Hepatocyte (in vitro differentiated cells): ENCODE data around the gene C1orf56. TPM values are rescaled to one million over a fixed set of nuclear protein-coding genes. Genes with fewer than 3 reads are reported as not detected.

ENCODE experiments used
- DNase-seq: peaks from one replicate; pipeline ENCODE4 v3.0.0-alpha.2; 2016; ENCODE audit warnings: low spot score
- H2AFZ ChIP-seq: fragments of 200-600 bp; sonication (generic); 2 replicates; pipeline ENCODE4 v1.6.0; 2016; ENCODE audit warnings: antibody characterized with exemption, mild to moderate bottlenecking
- H3K27ac ChIP-seq: fragments of 200-600 bp; sonication (generic); 2 replicates; pipeline ENCODE4 v1.5.1; 2016; ENCODE audit warnings: mild to moderate bottlenecking
- H3K27me3 ChIP-seq: fragments of 200-600 bp; sonication (generic); 2 replicates; pipeline ENCODE4 v1.6.1; 2016
- H3K36me3 ChIP-seq: fragments of 200-600 bp; sonication (generic); replicated peaks from 2 replicates; pipeline ENCODE4 v1.5.1; 2016; ENCODE audit warnings: low read depth; ENCODE audit not compliant: insufficient read depth
- H3K4me1 ChIP-seq: fragments of 200-600 bp; sonication (generic); 2 replicates; pipeline ENCODE4 v1.5.1; 2016; ENCODE audit warnings: mild to moderate bottlenecking, moderate library complexity; ENCODE audit not compliant: insufficient read depth
- H3K4me2 ChIP-seq: fragments of 200-600 bp; sonication (generic); 2 replicates; pipeline ENCODE4 v1.6.0; 2016
- H3K4me3 ChIP-seq: fragments of 200-600 bp; sonication (generic); 2 replicates; pipeline ENCODE4 v1.5.1; 2016; ENCODE audit warnings: mild to moderate bottlenecking
- H3K79me2 ChIP-seq: fragments of 200-600 bp; sonication (generic); 2 replicates; pipeline ENCODE4 v1.6.0; 2017; ENCODE audit warnings: mild to moderate bottlenecking
- H3K9me2 ChIP-seq: fragments of 200-600 bp; sonication (generic); replicated peaks from 2 replicates; pipeline ENCODE4 v1.6.0; 2017; ENCODE audit warnings: mild to moderate bottlenecking; ENCODE audit not compliant: insufficient read depth
- H3K9me3 ChIP-seq: fragments of 200-600 bp; sonication (generic); 2 replicates; pipeline ENCODE4 v1.5.1; 2016; ENCODE audit warnings: low read depth, mild to moderate bottlenecking
- H4K20me1 ChIP-seq: fragments of 200-600 bp; sonication (generic); 2 replicates; pipeline ENCODE4 v1.6.0; 2016; ENCODE audit warnings: mild to moderate bottlenecking; ENCODE audit not compliant: insufficient read depth, poor library complexity, severe bottlenecking
- CTCF ChIP-seq: fragments of 200-600 bp; sonication (generic); IDR thresholded peaks from 2 replicates; pipeline ENCODE4 v1.5.1; 2016; ENCODE audit warnings: antibody characterized with exemption, mild to moderate bottlenecking; ENCODE audit not compliant: poor library complexity
- EZH2 ChIP-seq: fragments of 200-600 bp; sonication (generic); IDR thresholded peaks from 2 replicates; pipeline ENCODE4 v1.6.1; 2016; ENCODE audit warnings: antibody characterized with exemption, mild to moderate bottlenecking, borderline replicate concordance
- EZH2phosphoT487 ChIP-seq: fragments of 200-600 bp; sonication (generic); IDR thresholded peaks from one replicate; pipeline ENCODE4 v1.6.1; 2018; ENCODE audit warnings: antibody characterized with exemption, mild to moderate bottlenecking, low read depth, moderate library complexity; ENCODE audit not compliant: unreplicated experiment, severe bottlenecking
- WGBS: methylation state at CpG from one replicate; pipeline ENCODE4 v1.1.6; 2016; ENCODE audit warnings: low lambda C conversion rate; ENCODE audit errors: missing lambda C conversion rate; 5-methylcytosine and 5-hydroxymethylcytosine counted together
- polyA plus RNA-seq: library from polyadenylated mRNA; unstranded; fragments of >200 nt; fragmentation: Nextera tagmentation; extraction: Ambion mirVana; gene quantifications from 2 replicates; pipeline ENCODE4 v1.2.1, GENCODE V29; 2016
- total RNA-seq: library from RNA; depleted of rRNA; stranded (reverse); fragments of >200 nt; gene quantifications from 2 replicates; pipeline ENCODE4 v1.2.3, GENCODE V29; 2014

C1orf56 gene
- total and polyA plus RNA-seq, 2 experiments from 2014 or later = 2.9 to 8.3 TPM

- no peak for TF ChIP-seq EZH2phosphoT487
- TF ChIP-seq CTCF = no peak
- TF ChIP-seq EZH2 = no peak
- Histone ChIP-seq H3K79me2 (peaks cover 93% of the 10 kb centered on the region), H3K9me3 (no peaks in the 10 kb centered on the region), H3K4me2 (no peak overlapping the region), H2AFZ (no peak overlapping the region), H4K20me1 (no peaks in the 10 kb centered on the region), H3K27ac (no peak overlapping the region), H3K9me2 (no peaks in the 10 kb centered on the region), H3K4me1 (peaks cover 19% of the 10 kb centered on the region), H3K36me3 (no peaks in the 10 kb centered on the region), H3K4me3 (no peak overlapping the region), H3K27me3 (no peaks in the 10 kb centered on the region)
- DNase-seq = no peak
These were observed 17.6 kb downstream of the C1orf56 start for GRCh38 chr1:151065089-151065645.

GRCh38 chr1:151067185-151067584, 19.6 kb downstream of the C1orf56 start:
- TF ChIP-seq EZH2phosphoT487 (no peak), CTCF (no peak), EZH2 (no peak)
- no peaks in the 10 kb centered on the region for H3K36me3 ChIP-seq
- H2AFZ ChIP-seq = no peak overlapping the region
- H3K9me3 ChIP-seq = no peaks in the 10 kb centered on the region
- H4K20me1 ChIP-seq = no peaks in the 10 kb centered on the region
- no peak overlapping the region for H3K27ac ChIP-seq
- peaks cover 20% of the 10 kb centered on the region for H3K4me1 ChIP-seq
- no peak overlapping the region for H3K4me2 ChIP-seq
- no peak overlapping the region for H3K4me3 ChIP-seq
- peaks cover 81% of the 10 kb centered on the region for H3K79me2 ChIP-seq
- 96% methylated on average over 4 of the region's 4 CpGs for WGBS
- H3K9me2 ChIP-seq = no peaks in the 10 kb centered on the region
- DNase-seq = no peak
- no peaks in the 10 kb centered on the region for H3K27me3 ChIP-seq

GRCh38 chr1:151069103-151069486, 21.5 kb downstream of the C1orf56 start:
- H3K9me2 ChIP-seq = no peaks in the 10 kb centered on the region
- peaks cover 12% of the 10 kb centered on the region for H3K4me1 ChIP-seq
- no peaks in the 10 kb centered on the region for H4K20me1 ChIP-seq
- H3K9me3 ChIP-seq = no peaks in the 10 kb centered on the region
- H3K4me2 ChIP-seq = peak overlapping the region; percentile 77
- H2AFZ ChIP-seq = no peak overlapping the region
- no peaks in the 10 kb centered on the region for H3K36me3 ChIP-seq
- DNase-seq = no peak
- no peaks in the 10 kb centered on the region for H3K27me3 ChIP-seq
- H3K4me3 ChIP-seq = no peak overlapping the region
- WGBS = 87% methylated on average over 5 of the region's 5 CpGs
- peak overlapping the region; percentile 99 for H3K27ac ChIP-seq
- TF ChIP-seq CTCF (no peak), EZH2phosphoT487 (no peak), EZH2 (no peak)
- H3K79me2 ChIP-seq = peaks cover 64% of the 10 kb centered on the region
